NK-92 (cell line): Measurements from ENCODE around the gene MS4A1.
"Not testable (repeated sequence)": the region's sequence is repeated elsewhere in the genome, so short reads cannot be mapped to it uniquely, and the experiment has no call there.

Source experiments
- DNase-seq: peaks from one replicate; lab custom pipeline; 2025; ENCODE audit not compliant: unreplicated experiment; lab: John Stamatoyannopoulos, UW

MS4A1 gene

GRCh38 chr11:60502221-60502775 is 46.7 kb downstream of the MS4A1 start:
- DNase-seq, result no peak

- DNase-seq, result no peak
Observed at GRCh38 chr11:60504219-60504905, 48.7 kb downstream of the MS4A1 start.

- not testable (repeated sequence) for DNase-seq
Observed at GRCh38 chr11:60509609-60510008, 54.0 kb downstream of the MS4A1 start.

- not testable (repeated sequence) for DNase-seq
Observed at GRCh38 chr11:60510209-60510608, 54.6 kb downstream of the MS4A1 start.

- DNase-seq, result no peak
Observed at GRCh38 chr11:60511393-60511792, 55.7 kb downstream of the MS4A1 start.

- no peak for DNase-seq
Observed at GRCh38 chr11:60512651-60513225, 57.1 kb downstream of the MS4A1 start.

- DNase-seq, result no peak
Observed at GRCh38 chr11:60513496-60514460, 58.1 kb downstream of the MS4A1 start.

GRCh38 chr11:60515144-60515855 is 59.7 kb downstream of the MS4A1 start, which contains the start of gene MS4A13:
Gene MS4A13, plus strand, starts transcription at chr11:60515392. Its CDS starts 2,692 bp downstream, at chr11:60518084.
- DNase-seq, result no peak
